Measurements from ENCODE around the gene CCR5AS.

The CCR5AS gene

GRCh38 chr3:46438831-46439230 lies 32.0 kb upstream of the CCR5AS start:
- WGBS, 2 experiments (ENCODE audit: extremely low coverage in 1 of 2, insufficient coverage in 1 of 2, insufficient read length in 1 of 2, insufficient replicate concordance in 2 of 2, low coverage in 1 of 2, low lambda C conversion rate in 2 of 2, missing lambda C conversion rate in 1 of 2) = 85% methylated on average over 3 of the region's 3 CpGs; no CpG with 5 or more reads in 1 of the 2 experiments
- no peak overlapping the region for H3K27ac ChIP-seq (ENCODE audit: low read depth, low read length)
- H2BK15ac ChIP-seq (ENCODE audit: low read length) = no peak overlapping the region
- no peaks in the 10 kb centered on the region for H3K27me3 ChIP-seq (replicated peaks in 1 of 4; ENCODE audit: control insufficient read depth in 3 of 4, extremely low read depth in 1 of 4, insufficient read depth in 3 of 4, low read length in 3 of 4)
- H3K9me3 ChIP-seq (ENCODE audit: insufficient read depth in 2 of 2, low read depth in 1 of 2, low read length in 1 of 2) = no peaks in the 10 kb centered on the region
- no peak overlapping the region for H2BK120ac ChIP-seq (replicated peaks; ENCODE audit: low read depth, low read length)
- H4K20me1 ChIP-seq (replicated peaks in 1 of 2; ENCODE audit: control insufficient read depth in 1 of 2, insufficient read depth in 2 of 2, low read length in 2 of 2) = no peaks in the 10 kb centered on the region
- ChIA-PET POLR2A (ENCODE audit: partially characterized antibody) (no interaction called here), CTCF (ENCODE audit: partially characterized antibody) (interaction anchor here (0.5 to 2.9 kb wide), 7 partner anchors 9 to 64 kb away, joined by 3 to 27 read pairs (median 4); no protein-coding TSS in a partner anchor)
- no peaks in the 10 kb centered on the region for H3K79me2 ChIP-seq (ENCODE audit: control insufficient read depth in 1 of 2, insufficient read depth in 2 of 2, low read length in 2 of 2)
- no peaks in the 10 kb centered on the region for H3K36me3 ChIP-seq (ENCODE audit: control insufficient read depth in 2 of 4, insufficient read depth in 4 of 4, low read length in 3 of 4)
- DNase-seq (ENCODE audit: low read depth in 1 of 2, low spot score in 2 of 2) (no peak), FAIRE-seq (no peak)
- H3K56ac ChIP-seq (replicated peaks; ENCODE audit: insufficient read length, low read depth, low read length) = no peak overlapping the region
- no peak overlapping the region for H3K18ac ChIP-seq (ENCODE audit: extremely low read depth, low read length)
- H2AFZ ChIP-seq (ENCODE audit: low read length) = no peak overlapping the region
- H2BK20ac ChIP-seq (ENCODE audit: low read length) = no peak overlapping the region
- no peak overlapping the region for H3K4me2 ChIP-seq (ENCODE audit: insufficient read depth in 1 of 2, low read depth in 2 of 2, low read length in 2 of 2)
- no peak overlapping the region for H3K4me3 ChIP-seq (ENCODE audit: extremely low read depth in 1 of 4, insufficient read depth in 2 of 4, low read depth in 3 of 4, low read length in 4 of 4)
- H3K14ac ChIP-seq (ENCODE audit: insufficient read length) = no peak overlapping the region
- no peak overlapping the region for H2AK5ac ChIP-seq (ENCODE audit: low read depth, low read length)
- no peak overlapping the region for H3K4ac ChIP-seq (replicated peaks; ENCODE audit: insufficient read length, low read depth, low read length)
- no peak overlapping the region for H4K8ac ChIP-seq (ENCODE audit: extremely low read depth, insufficient read depth, low read length)
- H2BK12ac ChIP-seq (ENCODE audit: low read depth, low read length) = no peak overlapping the region
- H4K91ac ChIP-seq (replicated peaks; ENCODE audit: insufficient read length, low read length) = no peak overlapping the region
- no peak overlapping the region for H3K23ac ChIP-seq (ENCODE audit: insufficient read length)
- H4K5ac ChIP-seq (ENCODE audit: insufficient read length, low read depth, low read length) = no peak overlapping the region
- no peak overlapping the region for H2BK5ac ChIP-seq (ENCODE audit: low read depth, low read length)
- H3K4me1 ChIP-seq (replicated peaks in 1 of 4; ENCODE audit: control insufficient read depth in 3 of 4, insufficient read depth in 4 of 4, low read length in 3 of 4) = peaks cover 0 to 5% (median 2%) of the 10 kb centered on the region in 4 experiments; a peak in 4 of 7 replicates
- no peak overlapping the region for H3K9ac ChIP-seq (replicated peaks in 1 of 4; ENCODE audit: extremely low read depth in 1 of 4, low read depth in 3 of 4, low read length in 3 of 4)
- no peaks in the 10 kb centered on the region; the same call in 1 of the 2 replicates for H3K23me2 ChIP-seq (ENCODE audit: low read depth, low read length)
- H3K79me1 ChIP-seq (ENCODE audit: low read depth, low read length) = no peaks in the 10 kb centered on the region
- TF ChIP-seq POLR2A (IDR thresholded peaks at IDR 0.05; ENCODE audit: control extremely low read depth in 1 of 2, low read depth in 2 of 2, low read length in 2 of 2) = no peak
- no peak for TF ChIP-seq ASH2L (IDR thresholded peaks at IDR 0.05; ENCODE audit: low read length)
- TF ChIP-seq USF2 (IDR thresholded peaks at IDR 0.05; ENCODE audit: low read length) = no peak
- TF ChIP-seq EGR1 (IDR thresholded peaks at IDR 0.05; ENCODE audit: borderline replicate concordance, low read depth, low read length) = no peak
- TF ChIP-seq TCF12 (IDR thresholded peaks at IDR 0.05; ENCODE audit: low read depth, low read length) = no peak
